ENCODE results near the gene ATP10D. TPM values are rescaled to one million over a fixed set of nuclear protein-coding genes. Genes with fewer than 3 reads are reported as not detected.

The ATP10D gene
- total and polyA plus RNA-seq, 3 experiments from 2014 or later = 6.3 to 7.2 (median 6.4) TPM

GRCh38 chr4:47570816-47571215 is 85.7 kb downstream of the ATP10D start:
- Histone ChIP-seq H3K4me3 (ENCODE audit: low read length) (no peak overlapping the region), H3K27me3 (ENCODE audit: insufficient read depth, low read length, poor library complexity, severe bottlenecking) (no peaks in the 10 kb centered on the region), H3K36me3 (ENCODE audit: insufficient read depth, low read length) (no peaks in the 10 kb centered on the region), H3K9me3 (ENCODE audit: low read length) (no peaks in the 10 kb centered on the region), H3K27ac (ENCODE audit: low read depth, low read length) (no peak overlapping the region), H3K4me1 (ENCODE audit: insufficient read depth, low read length) (no peaks in the 10 kb centered on the region)
- Mint-ChIP-seq H3K36me3 (peaks cover 19 to 42% (median 26%) of the 10 kb centered on the region in 3 donors), H3K4me3 (no peak overlapping the region), H3K27ac (no peak overlapping the region), H3K27me3 (no peaks in the 10 kb centered on the region), H3K9me3 (no peaks in the 10 kb centered on the region), H3K4me1 (no peaks in the 10 kb centered on the region)
- ChIA-PET POLR2A (no interaction called here), CTCF (no interaction called here)
- DNase-seq = no peak

- no peaks in the 10 kb centered on the region for H3K4me1 Mint-ChIP-seq
- H3K4me1 ChIP-seq (ENCODE audit: insufficient read depth, low read length) = no peaks in the 10 kb centered on the region
- H3K36me3 Mint-ChIP-seq = peaks cover 33 to 58% (median 33%) of the 10 kb centered on the region in 3 donors
- no peak overlapping the region for H3K4me3 ChIP-seq (ENCODE audit: low read length)
- no peaks in the 10 kb centered on the region for H3K9me3 Mint-ChIP-seq
- H3K9me3 ChIP-seq (ENCODE audit: low read length) = no peaks in the 10 kb centered on the region
- H3K4me3 Mint-ChIP-seq = peak overlapping the region in 1 of 7 donors; percentile 28
- no peak for DNase-seq
- H3K27me3 Mint-ChIP-seq = no peaks in the 10 kb centered on the region
- no peak overlapping the region for H3K27ac ChIP-seq (ENCODE audit: low read depth, low read length)
- no peaks in the 10 kb centered on the region for H3K36me3 ChIP-seq (ENCODE audit: insufficient read depth, low read length)
- no peaks in the 10 kb centered on the region for H3K27me3 ChIP-seq (ENCODE audit: insufficient read depth, low read length, poor library complexity, severe bottlenecking)
- H3K27ac Mint-ChIP-seq = no peak overlapping the region
- POLR2A ChIA-PET = no interaction called here
- CTCF ChIA-PET = no interaction called here
These were observed 87.9 kb downstream of the ATP10D start for GRCh38 chr4:47572981-47573380.

- H3K4me3 ChIP-seq (ENCODE audit: low read length) = no peak overlapping the region
- H3K4me1 ChIP-seq (ENCODE audit: insufficient read depth, low read length) = no peaks in the 10 kb centered on the region
- POLR2A ChIA-PET = no interaction called here
- Mint-ChIP-seq H3K27ac (no peak overlapping the region), H3K4me1 (no peaks in the 10 kb centered on the region), H3K27me3 (no peaks in the 10 kb centered on the region), H3K9me3 (no peaks in the 10 kb centered on the region), H3K4me3 (no peak overlapping the region), H3K36me3 (peaks cover 30 to 62% (median 32%) of the 10 kb centered on the region in 3 donors)
- no peaks in the 10 kb centered on the region for H3K9me3 ChIP-seq (ENCODE audit: low read length)
- DNase-seq = no peak
- no peaks in the 10 kb centered on the region for H3K27me3 ChIP-seq (ENCODE audit: insufficient read depth, low read length, poor library complexity, severe bottlenecking)
- H3K27ac ChIP-seq (ENCODE audit: low read depth, low read length) = no peak overlapping the region
- H3K36me3 ChIP-seq (ENCODE audit: insufficient read depth, low read length) = no peaks in the 10 kb centered on the region
- CTCF ChIA-PET = interaction anchor here (0.9 kb wide), 1 partner anchor 13 kb away, joined by 3 read pairs; no protein-coding TSS in a partner anchor
These were observed 92.9 kb downstream of the ATP10D start for GRCh38 chr4:47577779-47578553.

- Mint-ChIP-seq H3K4me1 (no peaks in the 10 kb centered on the region), H3K36me3 (peaks cover 26 to 62% (median 32%) of the 10 kb centered on the region in 3 donors), H3K27ac (no peak overlapping the region), H3K4me3 (no peak overlapping the region), H3K9me3 (no peaks in the 10 kb centered on the region), H3K27me3 (no peaks in the 10 kb centered on the region)
- H3K4me3 ChIP-seq (ENCODE audit: low read length) = no peak overlapping the region
- no peaks in the 10 kb centered on the region for H3K4me1 ChIP-seq (ENCODE audit: insufficient read depth, low read length)
- no peak overlapping the region for H3K27ac ChIP-seq (ENCODE audit: low read depth, low read length)
- H3K36me3 ChIP-seq (ENCODE audit: insufficient read depth, low read length) = no peaks in the 10 kb centered on the region
- no peaks in the 10 kb centered on the region for H3K27me3 ChIP-seq (ENCODE audit: insufficient read depth, low read length, poor library complexity, severe bottlenecking)
- H3K9me3 ChIP-seq (ENCODE audit: low read length) = no peaks in the 10 kb centered on the region
- ChIA-PET CTCF (no interaction called here), POLR2A (no interaction called here)
- DNase-seq = no peak
These were observed 94.2 kb downstream of the ATP10D start for GRCh38 chr4:47579235-47579634.

GRCh38 chr4:47590325-47590724 is 105.2 kb downstream of the ATP10D start:
- no peak overlapping the region for H3K4me3 ChIP-seq (ENCODE audit: low read length)
- Mint-ChIP-seq H3K4me1 (no peaks in the 10 kb centered on the region), H3K9me3 (peaks cover 0 to 3% (median 0%) of the 10 kb centered on the region in 5 donors), H3K36me3 (peaks cover 15 to 55% (median 48%) of the 10 kb centered on the region in 3 donors), H3K4me3 (no peak overlapping the region), H3K27me3 (no peaks in the 10 kb centered on the region), H3K27ac (no peak overlapping the region)
- H3K27ac ChIP-seq (ENCODE audit: low read depth, low read length) = no peak overlapping the region
- CTCF ChIA-PET = no interaction called here
- POLR2A ChIA-PET = no interaction called here
- no peaks in the 10 kb centered on the region for H3K27me3 ChIP-seq (ENCODE audit: insufficient read depth, low read length, poor library complexity, severe bottlenecking)
- DNase-seq = no peak
- no peaks in the 10 kb centered on the region for H3K4me1 ChIP-seq (ENCODE audit: insufficient read depth, low read length)
- no peaks in the 10 kb centered on the region for H3K9me3 ChIP-seq (ENCODE audit: low read length)
- no peaks in the 10 kb centered on the region for H3K36me3 ChIP-seq (ENCODE audit: insufficient read depth, low read length)

GRCh38 chr4:47597696-47598095 is 112.6 kb downstream of the ATP10D start:
- no peak overlapping the region for H3K27ac ChIP-seq (ENCODE audit: low read depth, low read length)
- peaks cover 0 to 3% (median 0%) of the 10 kb centered on the region in 3 donors for H3K36me3 Mint-ChIP-seq
- no peak overlapping the region for H3K27ac Mint-ChIP-seq
- no peaks in the 10 kb centered on the region for H3K27me3 Mint-ChIP-seq
- H3K9me3 ChIP-seq (ENCODE audit: low read length) = no peaks in the 10 kb centered on the region
- no peaks in the 10 kb centered on the region for H3K4me1 ChIP-seq (ENCODE audit: insufficient read depth, low read length)
- no peaks in the 10 kb centered on the region for H3K36me3 ChIP-seq (ENCODE audit: insufficient read depth, low read length)
- H3K4me3 ChIP-seq (ENCODE audit: low read length) = no peak overlapping the region
- CTCF ChIA-PET = no interaction called here
- H3K4me3 Mint-ChIP-seq = no peak overlapping the region
- no peaks in the 10 kb centered on the region for H3K9me3 Mint-ChIP-seq
- POLR2A ChIA-PET = no interaction called here
- DNase-seq = no peak
- no peaks in the 10 kb centered on the region for H3K27me3 ChIP-seq (ENCODE audit: insufficient read depth, low read length, poor library complexity, severe bottlenecking)
- H3K4me1 Mint-ChIP-seq = no peaks in the 10 kb centered on the region

- DNase-seq = no peak
These were observed 113.2 kb downstream of the ATP10D start for GRCh38 chr4:47598320-47598719.

GRCh38 chr4:47598896-47599295 is 113.8 kb downstream of the ATP10D start:
- H3K27ac ChIP-seq (ENCODE audit: low read depth, low read length) = no peak overlapping the region
- Mint-ChIP-seq H3K27me3 (no peaks in the 10 kb centered on the region), H3K36me3 (no peaks in the 10 kb centered on the region), H3K27ac (no peak overlapping the region), H3K4me1 (no peaks in the 10 kb centered on the region), H3K9me3 (peaks cover 0 to 3% (median 0%) of the 10 kb centered on the region in 5 donors), H3K4me3 (no peak overlapping the region)
- H3K9me3 ChIP-seq (ENCODE audit: low read length) = no peaks in the 10 kb centered on the region
- no peaks in the 10 kb centered on the region for H3K4me1 ChIP-seq (ENCODE audit: insufficient read depth, low read length)
- no peak overlapping the region for H3K4me3 ChIP-seq (ENCODE audit: low read length)
- CTCF ChIA-PET = no interaction called here
- no peaks in the 10 kb centered on the region for H3K36me3 ChIP-seq (ENCODE audit: insufficient read depth, low read length)
- no peaks in the 10 kb centered on the region for H3K27me3 ChIP-seq (ENCODE audit: insufficient read depth, low read length, poor library complexity, severe bottlenecking)
- POLR2A ChIA-PET = no interaction called here
- DNase-seq = no peak

More at GRCh38 chr4:47598320-47598719, 113.2 kb downstream of the ATP10D start:
- Mint-ChIP-seq H3K4me3 (no peak overlapping the region), H3K36me3 (no peaks in the 10 kb centered on the region), H3K27ac (no peak overlapping the region), H3K4me1 (no peaks in the 10 kb centered on the region), H3K9me3 (peaks cover 0 to 3% (median 0%) of the 10 kb centered on the region in 5 donors), H3K27me3 (no peaks in the 10 kb centered on the region)
- H3K4me1 ChIP-seq (ENCODE audit: insufficient read depth, low read length) = no peaks in the 10 kb centered on the region
- no peak overlapping the region for H3K4me3 ChIP-seq (ENCODE audit: low read length)
- no peaks in the 10 kb centered on the region for H3K9me3 ChIP-seq (ENCODE audit: low read length)
- H3K27ac ChIP-seq (ENCODE audit: low read depth, low read length) = no peak overlapping the region
- H3K36me3 ChIP-seq (ENCODE audit: insufficient read depth, low read length) = no peaks in the 10 kb centered on the region
- ChIA-PET POLR2A (no interaction called here), CTCF (no interaction called here)
- no peaks in the 10 kb centered on the region for H3K27me3 ChIP-seq (ENCODE audit: insufficient read depth, low read length, poor library complexity, severe bottlenecking)

Data from CD8-positive, alpha-beta memory T cell (primary cell).